Tibial nerve (tissue), 4 donors: ENCODE data around the gene CDCA7. TPM values are rescaled to one million over a fixed set of nuclear protein-coding genes. Genes with fewer than 3 reads are reported as not detected.
"Not testable (repeated sequence)": the region's sequence is repeated elsewhere in the genome, so short reads cannot be mapped to it uniquely, and the experiment has no call there.

Experiments
- DNase-seq, 2 donors: peaks; one replicate each; pipeline ENCODE4 v3.0.0-alpha.2; 2019; ENCODE audit warnings: low spot score in 2 of 2
- H3K27ac ChIP-seq, 4 donors: fragments of 200-600 bp; sonication (generic) in 3 of 4; one replicate each; pipeline ENCODE4 v1.5.1; 2017 to 2019; ENCODE audit warnings: mild to moderate bottlenecking in 1 of 4
- H3K27me3 ChIP-seq, 2 donors: fragments of 200-600 bp; sonication (generic) in 1 of 2; one replicate each; pipeline versions ENCODE4 v1.5.1 to v1.6.0; 2017 to 2019
- H3K36me3 ChIP-seq, 3 donors: fragments of 200-600 bp; sonication (generic); one replicate each; pipeline ENCODE4 v1.5.1; 2018 to 2019
- H3K4me1 ChIP-seq, 4 donors: fragments of 200-600 bp; sonication (generic) in 3 of 4; one replicate each; pipeline ENCODE4 v1.5.1; 2017 to 2019
- H3K4me3 ChIP-seq, 4 donors: fragments of 200-600 bp; sonication (generic) in 3 of 4; one replicate each; pipeline ENCODE4 v1.5.1; 2017 to 2019; ENCODE audit warnings: mild to moderate bottlenecking in 1 of 4, moderate library complexity in 1 of 4
- H3K9me3 ChIP-seq, 4 donors: fragments of 200-600 bp; sonication (generic) in 3 of 4; one replicate each; pipeline ENCODE4 v1.5.1; 2017 to 2019
- EP300 ChIP-seq, 2 donors: sonication (generic); formaldehyde crosslinking; IDR thresholded peaks; one replicate each; pipeline ENCODE4 v1.6.1; 2017; ENCODE audit warnings: antibody characterized with exemption in 2 of 2, mild to moderate bottlenecking in 1 of 2
- POLR2A ChIP-seq, 2 donors: fragments of 450-650 bp; IDR thresholded peaks; one replicate each; pipeline ENCODE4 v1.6.1; 2017; ENCODE audit warnings: antibody characterized with exemption in 2 of 2, mild to moderate bottlenecking in 2 of 2, moderate library complexity in 2 of 2
- WGBS, 2 donors: methylation state at CpG; one replicate each; pipeline ENCODE4 v1.1.5; 2018; 5-methylcytosine and 5-hydroxymethylcytosine counted together
- total RNA-seq, 4 donors: library from RNA; depleted of rRNA; stranded (reverse); fragments of >200 nt; gene quantifications; one replicate each; pipeline ENCODE4 v1.1.0, GENCODE V29; 2016
- TF ChIP-seq, protein P1 (sequence below), 5 experiments: fragments of 200-600 bp in 3 of 5; fragments of 450-650 bp in 2 of 5; sonication (generic) in 3 of 5; IDR thresholded peaks; one replicate each; pipeline ENCODE4 v1.5.1; 2016 to 2019; ENCODE audit warnings: antibody characterized with exemption in 5 of 5, mild to moderate bottlenecking in 3 of 5, moderate library complexity in 2 of 5

Gene CDCA7
- total RNA-seq, 4 donors from 2014 or later = 1.3 to 1.8 TPM; not detected in 2

DNA sequence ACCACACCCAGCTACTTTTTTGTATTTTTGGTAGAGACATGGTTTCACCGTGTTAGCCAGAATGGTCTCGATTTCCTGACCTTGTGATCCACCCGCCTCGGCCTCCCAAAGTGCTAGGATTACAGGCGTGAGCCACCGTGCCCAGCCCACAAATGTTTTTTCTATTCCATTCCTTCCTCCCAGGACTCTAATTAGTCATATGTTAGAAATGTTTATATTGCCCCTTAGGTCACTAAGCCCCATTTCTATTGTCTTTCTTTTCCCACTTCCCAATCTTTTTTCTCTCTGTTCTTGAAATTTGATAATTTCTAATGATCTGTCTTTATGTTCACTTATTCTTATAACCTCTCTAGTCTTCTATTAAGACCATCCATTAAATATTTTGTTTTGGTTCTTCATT lies 31.3 kb upstream of the CDCA7 start:
- TF ChIP-seq POLR2A (IDR thresholded peaks at IDR 0.05) (no peak), EP300 (IDR thresholded peaks at IDR 0.05) (no peak)
- TF ChIP-seq, protein P1, sequence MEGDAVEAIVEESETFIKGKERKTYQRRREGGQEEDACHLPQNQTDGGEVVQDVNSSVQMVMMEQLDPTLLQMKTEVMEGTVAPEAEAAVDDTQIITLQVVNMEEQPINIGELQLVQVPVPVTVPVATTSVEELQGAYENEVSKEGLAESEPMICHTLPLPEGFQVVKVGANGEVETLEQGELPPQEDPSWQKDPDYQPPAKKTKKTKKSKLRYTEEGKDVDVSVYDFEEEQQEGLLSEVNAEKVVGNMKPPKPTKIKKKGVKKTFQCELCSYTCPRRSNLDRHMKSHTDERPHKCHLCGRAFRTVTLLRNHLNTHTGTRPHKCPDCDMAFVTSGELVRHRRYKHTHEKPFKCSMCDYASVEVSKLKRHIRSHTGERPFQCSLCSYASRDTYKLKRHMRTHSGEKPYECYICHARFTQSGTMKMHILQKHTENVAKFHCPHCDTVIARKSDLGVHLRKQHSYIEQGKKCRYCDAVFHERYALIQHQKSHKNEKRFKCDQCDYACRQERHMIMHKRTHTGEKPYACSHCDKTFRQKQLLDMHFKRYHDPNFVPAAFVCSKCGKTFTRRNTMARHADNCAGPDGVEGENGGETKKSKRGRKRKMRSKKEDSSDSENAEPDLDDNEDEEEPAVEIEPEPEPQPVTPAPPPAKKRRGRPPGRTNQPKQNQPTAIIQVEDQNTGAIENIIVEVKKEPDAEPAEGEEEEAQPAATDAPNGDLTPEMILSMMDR (IDR thresholded peaks at IDR 0.05) = no peak
- Histone ChIP-seq H3K27me3 (no peaks in the 10 kb centered on the region), H3K27ac (no peak overlapping the region), H3K4me1 (no peaks in the 10 kb centered on the region), H3K4me3 (no peak overlapping the region), H3K36me3 (no peaks in the 10 kb centered on the region), H3K9me3 (peaks cover 0 to 58% (median 10%) of the 10 kb centered on the region in 4 donors)
- 88 to 90% methylated on average over 6 of the region's 6 CpGs for WGBS, 2 donors
- DNase-seq = no peak

DNA sequence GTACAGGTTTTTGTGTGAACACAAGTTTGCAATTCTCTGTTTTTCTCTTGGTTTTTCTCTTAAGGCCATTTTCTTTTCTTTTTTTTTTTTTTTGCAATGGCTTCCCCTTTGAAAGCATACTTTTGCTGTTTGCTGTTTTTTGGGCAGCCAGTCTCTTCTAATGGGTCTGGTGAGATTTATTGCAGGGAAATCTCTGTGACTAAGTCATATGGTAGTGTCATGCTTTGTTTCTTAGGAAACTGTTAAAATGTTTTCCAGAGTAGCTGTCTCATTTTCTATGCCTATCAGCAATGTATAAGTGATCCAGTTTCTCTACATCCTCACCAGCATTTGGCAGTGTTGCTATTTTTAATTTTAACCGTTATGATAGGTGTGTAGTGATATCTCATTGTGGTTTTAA lies 27.9 kb upstream of the CDCA7 start:
- H3K4me3 ChIP-seq = no peak overlapping the region
- no peak for DNase-seq
- TF ChIP-seq POLR2A (IDR thresholded peaks at IDR 0.05) (no peak), EP300 (IDR thresholded peaks at IDR 0.05) (no peak)
- TF ChIP-seq, protein P1 (IDR thresholded peaks at IDR 0.05) = no peak
- H3K9me3 ChIP-seq = peaks cover 0 to 72% (median 10%) of the 10 kb centered on the region in 4 donors
- WGBS, 2 donors = 85 to 91% methylated on average over 1 of the region's 1 CpG
- no peaks in the 10 kb centered on the region for H3K36me3 ChIP-seq
- H3K4me1 ChIP-seq = no peaks in the 10 kb centered on the region
- no peaks in the 10 kb centered on the region for H3K27me3 ChIP-seq
- H3K27ac ChIP-seq = no peak overlapping the region

DNA sequence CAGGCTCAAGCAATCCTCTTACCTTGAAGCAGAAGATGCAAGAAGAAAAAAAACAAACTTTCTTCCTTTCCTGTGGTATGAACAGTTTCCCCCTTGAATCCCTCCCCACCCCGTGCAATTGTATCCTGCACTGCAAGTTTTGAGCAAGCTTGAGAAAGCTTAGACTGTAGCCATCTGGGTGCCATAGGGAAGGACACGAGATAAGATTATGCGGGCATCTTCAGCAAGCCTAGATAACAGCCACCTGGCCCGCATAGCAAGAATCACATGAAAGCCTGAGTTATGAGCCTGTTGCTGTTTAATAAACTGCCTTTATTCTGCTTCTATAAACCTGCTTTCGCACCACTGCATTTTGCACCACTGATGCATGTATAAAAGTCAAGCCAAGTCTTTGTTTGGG lies 27.3 kb upstream of the CDCA7 start:
- 90 to 94% methylated on average over 5 of the region's 5 CpGs for WGBS, 2 donors
- no peaks in the 10 kb centered on the region for H3K4me1 ChIP-seq
- H3K9me3 ChIP-seq = peaks cover 0 to 79% (median 11%) of the 10 kb centered on the region in 4 donors

DNA sequence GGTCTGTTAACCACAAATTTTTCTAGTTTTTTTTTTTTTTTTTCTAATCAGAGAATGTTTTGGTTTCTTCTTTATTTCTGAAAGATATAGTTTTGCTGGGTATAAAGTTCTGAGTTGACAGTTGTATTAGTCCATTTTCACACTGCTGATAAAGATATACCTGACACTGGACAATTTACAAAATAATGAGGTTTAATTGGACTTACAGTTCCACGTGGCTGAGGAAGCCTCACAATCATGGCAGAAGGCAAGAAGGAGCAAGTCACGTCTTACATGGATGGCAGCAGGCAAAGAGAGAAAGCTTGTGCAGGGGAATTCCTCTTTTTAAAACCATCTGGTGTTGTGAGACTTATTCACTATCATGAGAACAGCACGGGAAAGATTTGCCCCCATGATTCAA lies 21.7 kb upstream of the CDCA7 start:
- H3K27ac ChIP-seq, DNase-seq, H3K36me3 ChIP-seq, H3K27me3 ChIP-seq, H3K4me1 ChIP-seq, H3K4me3 ChIP-seq: not testable (repeated sequence)
- WGBS, 2 donors = 58 to 71% methylated on average over 3 of the region's 3 CpGs
- peaks cover 0 to 67% (median 10%) of the 10 kb centered on the region in 4 donors for H3K9me3 ChIP-seq

More for the DNA sequence above, 27.3 kb upstream of the CDCA7 start:
- DNase-seq = no peak
- TF ChIP-seq POLR2A (IDR thresholded peaks at IDR 0.05) (no peak), EP300 (IDR thresholded peaks at IDR 0.05) (no peak)
- TF ChIP-seq, protein P1 (IDR thresholded peaks at IDR 0.05) = no peak
- H3K36me3 ChIP-seq = no peaks in the 10 kb centered on the region
- H3K27ac ChIP-seq = no peak overlapping the region
- no peak overlapping the region for H3K4me3 ChIP-seq
- no peaks in the 10 kb centered on the region for H3K27me3 ChIP-seq

DNA sequence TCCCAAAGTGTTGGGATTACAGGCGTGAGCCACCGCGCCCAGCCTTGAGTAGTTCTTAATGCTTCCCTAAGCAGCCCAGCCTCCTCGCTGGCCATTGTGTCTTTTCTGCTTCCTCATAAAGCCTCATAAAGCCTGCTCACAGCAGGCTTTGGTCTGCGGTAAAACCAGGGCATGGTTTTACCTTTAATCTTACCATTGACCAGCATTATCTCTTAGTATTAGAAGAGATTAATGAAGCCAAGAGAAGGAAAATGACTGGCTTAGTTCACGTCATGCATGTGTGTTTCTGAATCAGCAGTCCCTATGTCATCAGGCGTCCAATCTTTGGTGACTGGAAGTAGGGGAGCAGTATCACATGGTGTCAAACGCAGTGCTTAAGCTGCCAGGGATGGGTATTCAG lies 14.9 kb upstream of the CDCA7 start:
- WGBS, 2 donors = 91 to 95% methylated on average over 8 of the region's 8 CpGs
- no peak for DNase-seq
- peaks cover 0 to 7% (median 0%) of the 10 kb centered on the region in 4 donors for H3K9me3 ChIP-seq
- TF ChIP-seq POLR2A (IDR thresholded peaks at IDR 0.05) (no peak), EP300 (IDR thresholded peaks at IDR 0.05) (no peak)
- TF ChIP-seq, protein P1 (IDR thresholded peaks at IDR 0.05) = no peak
- H3K4me3 ChIP-seq = no peak overlapping the region
- no peaks in the 10 kb centered on the region for H3K4me1 ChIP-seq
- no peaks in the 10 kb centered on the region for H3K27me3 ChIP-seq
- H3K36me3 ChIP-seq = no peaks in the 10 kb centered on the region
- no peak overlapping the region for H3K27ac ChIP-seq

DNA sequence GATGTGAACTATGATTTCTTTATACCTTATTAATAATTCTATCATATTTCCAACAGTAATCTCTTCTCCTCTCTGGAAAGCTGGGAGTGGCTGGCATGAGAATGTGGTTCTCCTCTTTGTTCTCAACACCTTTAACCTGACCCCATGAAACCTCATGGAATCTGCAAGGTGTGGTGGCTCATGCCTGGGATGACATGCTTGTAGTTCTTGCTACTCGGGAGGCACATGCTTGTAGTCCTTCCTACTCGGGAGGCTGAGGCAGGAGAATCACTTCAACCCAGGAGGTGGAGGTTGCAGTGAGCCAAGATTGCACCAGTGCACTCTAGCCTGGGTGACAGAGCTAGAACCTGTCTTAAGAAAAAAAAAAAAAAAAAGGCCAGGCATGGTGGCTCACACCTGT lies 10.8 kb upstream of the CDCA7 start:
- DNase-seq = no peak
- H3K36me3 ChIP-seq = no peaks in the 10 kb centered on the region
- 65 to 83% methylated on average over 2 of the region's 2 CpGs for WGBS, 2 donors
- TF ChIP-seq POLR2A (IDR thresholded peaks at IDR 0.05) = no peak
- no peak for TF ChIP-seq EP300 (IDR thresholded peaks at IDR 0.05)
- TF ChIP-seq, protein P1 (IDR thresholded peaks at IDR 0.05) = no peak
- H3K4me3 ChIP-seq = no peak overlapping the region
- H3K27ac ChIP-seq = no peak overlapping the region
- no peaks in the 10 kb centered on the region for H3K27me3 ChIP-seq
- peaks cover 0 to 20% (median 2%) of the 10 kb centered on the region in 4 donors for H3K9me3 ChIP-seq
- no peaks in the 10 kb centered on the region for H3K4me1 ChIP-seq
